Fibroblast of the conjunctiva (primary cell): ENCODE measurements around the gene KRTAP4-9.
A peak's percentile ranks its signal among the peaks of the same experiment; 100 is the strongest.
"Not testable (repeated sequence)": the region's sequence is repeated elsewhere in the genome, so short reads cannot be mapped to it uniquely, and the experiment has no call there.

Experiments
- DNase-seq: peaks from one replicate; pipeline ENCODE4 v3.0.0-alpha.2; 2010; ENCODE audit warnings: low read depth

KRTAP4-9 gene

GRCh38 chr17:41131979-41132378, 26.8 kb downstream of the KRTAP4-9 start:
- DNase-seq = no peak

DNA sequence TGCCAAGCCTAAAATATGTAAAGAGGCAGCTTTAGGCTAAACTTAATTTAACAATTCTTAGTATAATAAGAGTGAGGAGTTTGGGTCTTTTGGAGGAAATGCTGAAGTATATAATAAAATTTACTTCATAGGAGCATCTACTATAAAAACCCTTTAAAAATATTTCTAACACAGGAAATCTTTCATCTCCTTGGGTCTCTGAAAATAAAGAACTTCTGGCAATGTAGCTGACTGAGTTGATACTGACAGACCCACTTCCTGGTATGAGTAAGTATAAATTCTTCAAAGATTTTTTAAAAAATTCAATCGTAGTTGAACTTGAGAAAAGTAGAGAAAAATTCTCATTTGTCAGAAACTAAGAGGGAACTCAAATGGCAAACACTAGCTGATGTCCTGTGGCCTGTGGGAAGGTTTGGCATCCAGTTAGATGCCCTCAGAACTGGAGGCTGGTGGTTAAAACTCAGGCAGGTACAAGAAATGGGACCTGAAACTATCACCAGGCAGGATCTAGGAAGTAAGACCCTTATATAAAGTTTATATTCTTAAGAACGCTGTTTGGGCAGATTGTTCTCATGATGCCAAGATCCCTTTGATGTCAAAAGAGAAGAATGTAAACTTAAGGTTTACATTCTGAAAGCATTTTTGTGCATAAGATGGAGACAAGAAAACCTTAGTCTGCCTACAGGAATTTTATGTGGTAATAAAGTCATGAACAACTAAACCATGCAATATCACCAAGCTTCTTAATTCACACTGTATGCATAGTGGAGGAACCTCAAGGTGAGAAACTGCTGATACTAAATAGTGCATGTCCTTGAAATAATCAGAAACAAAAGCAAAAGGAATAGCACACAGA, 28.9 kb downstream of the KRTAP4-9 start:
- DNase-seq = no peak

DNA sequence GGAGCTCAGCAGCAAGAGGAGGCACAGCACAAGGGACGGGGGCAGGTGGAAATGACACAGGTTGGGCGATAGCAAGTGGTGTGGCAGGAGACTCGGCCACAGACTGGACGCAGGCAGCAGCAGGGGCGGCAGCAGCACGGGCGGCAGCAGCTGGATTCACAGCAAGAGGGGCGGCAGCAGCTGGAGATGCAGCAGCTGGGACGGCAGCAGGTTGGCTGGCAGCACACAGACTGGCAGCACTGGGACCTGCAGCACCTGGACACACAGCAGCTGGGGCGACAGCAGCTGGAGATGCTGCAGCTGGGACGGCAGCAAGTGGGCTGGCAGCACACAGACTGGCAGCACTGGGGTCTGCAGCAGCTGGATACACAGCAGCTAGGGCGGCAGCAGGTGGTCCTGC, 34.7 kb downstream of the KRTAP4-9 start:
- not testable (repeated sequence) for DNase-seq

- DNase-seq = peak; percentile 10
Observed at GRCh38 chr17:41140360-41141131, 35.4 kb downstream of the KRTAP4-9 start, which contains the start of gene KRTAP4-6. Gene KRTAP4-6 (minus strand): TSS chr17:41140544. CDS start chr17:41140487, 57 bp downstream.

DNA sequence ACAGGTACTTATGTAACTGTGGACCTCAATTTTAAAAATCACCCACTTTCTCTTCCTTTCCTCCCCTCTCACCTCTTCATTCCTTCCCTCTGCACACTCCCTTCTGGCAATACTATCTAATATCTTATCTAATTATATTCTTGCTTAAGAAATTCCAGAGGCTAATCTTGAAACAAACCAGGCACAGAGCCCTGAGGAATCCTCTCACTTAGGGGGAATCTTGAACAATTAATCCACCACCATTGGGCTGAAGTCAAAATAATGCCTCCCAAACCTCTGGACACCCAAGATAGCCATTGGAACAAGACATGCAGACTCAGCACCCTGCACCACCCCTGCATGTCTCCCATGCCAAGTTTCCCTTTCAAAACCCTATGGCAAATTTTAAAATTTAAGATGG, 36.2 kb downstream of the KRTAP4-9 start:
- no peak for DNase-seq

- no peak for DNase-seq
Observed at GRCh38 chr17:41144846-41145245, 39.7 kb downstream of the KRTAP4-9 start.

DNA sequence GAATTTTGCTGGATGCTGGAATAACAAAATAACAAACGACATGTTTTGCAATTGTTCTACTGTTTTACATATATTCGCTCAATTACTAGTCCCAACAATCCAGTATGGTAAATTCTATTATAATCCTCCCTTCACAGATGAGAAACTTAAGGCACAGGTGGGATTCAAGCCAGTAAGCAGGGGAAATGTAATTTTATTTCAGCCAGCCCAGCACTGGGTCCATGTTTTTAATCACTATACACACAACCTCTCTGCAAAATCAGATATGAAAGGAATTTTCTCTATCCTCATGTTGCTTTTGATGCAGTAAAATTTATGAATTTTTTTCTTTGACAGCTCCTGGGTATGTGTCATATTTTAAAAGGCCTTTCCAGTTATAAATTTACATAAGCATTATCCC, 40.1 kb downstream of the KRTAP4-9 start:
- DNase-seq = no peak

- DNase-seq = no peak
Observed at GRCh38 chr17:41147531-41148204, 42.5 kb downstream of the KRTAP4-9 start.

GRCh38 chr17:41148971-41149651, 43.9 kb downstream of the KRTAP4-9 start:
- DNase-seq = not testable (repeated sequence)

GRCh38 chr17:41149652-41149985, 44.4 kb downstream of the KRTAP4-9 start, which contains the start of gene KRTAP4-5:
Gene KRTAP4-5 (minus strand): TSS chr17:41149825. CDS start chr17:41149767, 58 bp downstream.
- no peak for DNase-seq

DNA sequence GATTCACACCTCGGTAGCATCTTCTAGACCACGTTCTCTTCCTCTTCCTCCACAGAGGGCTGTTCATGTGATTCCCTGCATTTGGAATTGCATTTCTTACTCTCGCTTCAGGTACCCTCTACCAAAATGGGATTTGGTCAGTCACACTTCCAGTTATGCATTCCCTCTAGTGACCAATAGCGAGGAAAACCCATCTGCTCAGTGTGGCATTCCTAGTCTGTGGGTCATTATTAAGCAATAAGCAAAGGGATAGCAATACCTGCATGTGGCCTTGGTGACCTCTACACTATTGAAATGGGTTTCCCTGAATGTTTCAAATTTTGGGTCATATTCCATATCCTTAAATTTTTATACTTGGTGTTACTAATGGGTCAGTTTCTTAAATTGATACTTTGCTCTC, 44.8 kb downstream of the KRTAP4-9 start:
- DNase-seq = no peak

GRCh38 chr17:41151525-41151924, 46.3 kb downstream of the KRTAP4-9 start:
- no peak for DNase-seq

GRCh38 chr17:41153856-41154255, 48.7 kb downstream of the KRTAP4-9 start:
- no peak for DNase-seq
